K562 (cell line): Measurements from ENCODE around the gene ACSL6. TPM values are rescaled to one million over a fixed set of nuclear protein-coding genes. Genes with fewer than 3 reads are reported as not detected.

Source experiments
- CREM ChIP-seq: IDR thresholded peaks from 2 replicates; pipeline ENCODE4 v1.6.1; 2014; ENCODE audit warnings: antibody characterized with exemption, low read depth
- FOXA3 ChIP-seq, 2 experiments: fragments of 450-650 bp in 1 of 2; sonication (generic) in 1 of 2; formaldehyde crosslinking; IDR thresholded peaks in 1 of 2; conservative IDR thresholded peaks in 1 of 2; 2 replicates each; pipeline versions ENCODE4 v1.4.0 to v1.8.0; 2020 to 2022; ENCODE audit warnings: mild to moderate bottlenecking in 2 of 2, missing genetic modification reagents in 1 of 2
- NFYB ChIP-seq: IDR thresholded peaks from 2 replicates; pipeline ENCODE4 v1.6.1; 2011; ENCODE audit warnings: mild to moderate bottlenecking, moderate library complexity; ENCODE audit not compliant: insufficient read length; ENCODE audit errors: extremely low read depth
- SPI1 ChIP-seq: IDR thresholded peaks from 2 replicates; pipeline ENCODE4 v1.6.1; 2011; ENCODE audit warnings: low read depth, low read length, control low read depth, borderline replicate concordance
- TSHZ1 ChIP-seq: fragments of 250-450 bp; sonication (Bioruptor Pico); IDR thresholded peaks from 2 replicates; pipeline ENCODE4 v1.4.0; 2020; ENCODE audit warnings: mild to moderate bottlenecking, moderate library complexity
- ZNF695 ChIP-seq: fragments of 450-650 bp; formaldehyde crosslinking; IDR thresholded peaks from 2 replicates; pipeline ENCODE4 v1.4.0; 2020; ENCODE audit warnings: mild to moderate bottlenecking, moderate library complexity
- polyA plus RNA-seq, 8 experiments: library from polyadenylated mRNA; depleted of rRNA in 4 of 8; stranded (reverse) in 5 of 8; unstranded in 3 of 8; fragments of >200 nt; fragmentation: Nextera tagmentation in 2 of 8; fragmentation: Illumina TruSeq in 1 of 8; extraction: Ambion mirVana in 2 of 8; extraction: Trizol in 1 of 8; gene quantifications; 2 replicates each; pipeline versions ENCODE4 v1.2.1 to v1.2.3, GENCODE V29; 2011 to 2014; ENCODE audit warnings: inconsistent platforms in 1 of 8, missing spikeins in 1 of 8
- total RNA-seq, 7 experiments: library from RNA; depleted of rRNA in 6 of 7; stranded (reverse); fragments of >200 nt in 6 of 7; fragmentation: Illumina TruSeq in 2 of 7; extraction: Trizol in 2 of 7; gene quantifications; 2 replicates each; pipeline versions ENCODE4 v1.2.1 to v1.2.3, GENCODE V29; 2011 to 2021; ENCODE audit warnings: low replicate concordance in 1 of 7

Gene ACSL6
- total and polyA plus RNA-seq, 9 of the 15 experiments (the other 6 are each of a cell fraction or from before 2014, with no cell fraction given): 0.50 to 1.5 (median 0.69) TPM

- TF ChIP-seq TSHZ1 (CRISPR knock-in tag): no peak
- TF ChIP-seq ZNF695 (CRISPR knock-in tag): no peak
- TF ChIP-seq SPI1: no peak
- no peak for TF ChIP-seq NFYB
- TF ChIP-seq FOXA3 (CRISPR knock-in tag; conservative IDR thresholded peaks at IDR 0.05 in 1 of 2, IDR thresholded peaks at IDR 0.05 in 1 of 2): no peak
- peak; percentile 65 for TF ChIP-seq CREM
- TF ChIP-seq, all 486 proteins: peak for 23
Measured at GRCh38 chr5:132020568-132021339, 9.3 kb upstream of the ACSL6 start (continued).
